AG09309 (cell line): ENCODE measurements around the gene TLR5.

ENCODE experiments used
- DNase-seq: peaks from one replicate; pipeline ENCODE4 v3.0.0-alpha.2; 2010; ENCODE audit warnings: low read depth
- H3K4me3 ChIP-seq: 2 replicates; pipeline ENCODE4 v1.5.1; 2011; ENCODE audit warnings: mild to moderate bottlenecking, low read depth, low read length, moderate library complexity; ENCODE audit not compliant: control insufficient read depth
- TF ChIP-seq, protein P1 (sequence below): IDR thresholded peaks from 2 replicates; pipeline ENCODE4 v1.5.1; 2011; ENCODE audit warnings: mild to moderate bottlenecking, low read depth, low read length, inconsistent platforms; ENCODE audit not compliant: insufficient read depth, control insufficient read depth; ENCODE audit errors: missing control alignments

The TLR5 gene

DNA sequence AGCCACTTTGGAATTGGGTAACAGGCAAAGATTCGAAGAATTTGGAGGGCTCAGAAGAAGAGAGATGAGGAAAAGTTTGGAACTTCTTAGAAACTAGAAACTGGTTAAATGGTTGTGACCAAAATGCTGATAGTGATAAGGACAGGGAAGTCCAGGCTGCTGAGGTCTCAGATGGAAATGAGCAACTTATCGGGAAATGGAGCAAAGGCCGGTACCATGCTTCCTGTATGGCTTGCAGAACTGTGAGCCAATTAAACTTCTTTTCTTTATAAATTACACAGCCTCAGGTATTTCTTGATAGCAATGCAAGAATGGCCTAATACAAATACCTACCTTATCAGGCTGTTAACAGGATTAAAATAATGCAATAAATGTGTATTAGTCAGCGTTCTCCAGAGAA lies 9.4 kb upstream of the TLR5 start:
- TF ChIP-seq, protein P1, sequence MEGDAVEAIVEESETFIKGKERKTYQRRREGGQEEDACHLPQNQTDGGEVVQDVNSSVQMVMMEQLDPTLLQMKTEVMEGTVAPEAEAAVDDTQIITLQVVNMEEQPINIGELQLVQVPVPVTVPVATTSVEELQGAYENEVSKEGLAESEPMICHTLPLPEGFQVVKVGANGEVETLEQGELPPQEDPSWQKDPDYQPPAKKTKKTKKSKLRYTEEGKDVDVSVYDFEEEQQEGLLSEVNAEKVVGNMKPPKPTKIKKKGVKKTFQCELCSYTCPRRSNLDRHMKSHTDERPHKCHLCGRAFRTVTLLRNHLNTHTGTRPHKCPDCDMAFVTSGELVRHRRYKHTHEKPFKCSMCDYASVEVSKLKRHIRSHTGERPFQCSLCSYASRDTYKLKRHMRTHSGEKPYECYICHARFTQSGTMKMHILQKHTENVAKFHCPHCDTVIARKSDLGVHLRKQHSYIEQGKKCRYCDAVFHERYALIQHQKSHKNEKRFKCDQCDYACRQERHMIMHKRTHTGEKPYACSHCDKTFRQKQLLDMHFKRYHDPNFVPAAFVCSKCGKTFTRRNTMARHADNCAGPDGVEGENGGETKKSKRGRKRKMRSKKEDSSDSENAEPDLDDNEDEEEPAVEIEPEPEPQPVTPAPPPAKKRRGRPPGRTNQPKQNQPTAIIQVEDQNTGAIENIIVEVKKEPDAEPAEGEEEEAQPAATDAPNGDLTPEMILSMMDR, result no peak

DNA sequence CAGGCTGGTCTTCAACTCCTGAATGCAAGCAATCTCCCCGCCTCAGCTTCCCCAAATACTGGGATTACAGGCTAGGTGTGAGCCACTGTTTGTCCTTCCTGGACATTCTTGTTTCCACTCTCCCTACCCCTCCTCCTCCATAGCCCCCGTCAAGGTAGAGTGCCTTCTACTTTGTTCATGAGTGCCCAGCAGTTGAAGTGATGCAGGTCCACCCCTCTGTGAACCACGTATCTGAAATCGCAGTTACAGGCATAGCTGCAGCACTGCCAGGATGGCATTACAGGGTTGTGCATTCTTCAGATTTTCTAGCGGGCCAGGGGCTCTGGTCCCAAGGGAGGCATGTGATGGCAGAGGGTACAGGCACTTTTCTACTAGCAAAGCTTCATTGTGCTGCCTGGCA lies 7.4 kb upstream of the TLR5 start:
- DNase-seq, result no peak
- H3K4me3 ChIP-seq, result no peak overlapping the region
- TF ChIP-seq, protein P1, result no peak

More for the DNA sequence above, 9.4 kb upstream of the TLR5 start:
- no peak overlapping the region for H3K4me3 ChIP-seq
- no peak for DNase-seq

DNA sequence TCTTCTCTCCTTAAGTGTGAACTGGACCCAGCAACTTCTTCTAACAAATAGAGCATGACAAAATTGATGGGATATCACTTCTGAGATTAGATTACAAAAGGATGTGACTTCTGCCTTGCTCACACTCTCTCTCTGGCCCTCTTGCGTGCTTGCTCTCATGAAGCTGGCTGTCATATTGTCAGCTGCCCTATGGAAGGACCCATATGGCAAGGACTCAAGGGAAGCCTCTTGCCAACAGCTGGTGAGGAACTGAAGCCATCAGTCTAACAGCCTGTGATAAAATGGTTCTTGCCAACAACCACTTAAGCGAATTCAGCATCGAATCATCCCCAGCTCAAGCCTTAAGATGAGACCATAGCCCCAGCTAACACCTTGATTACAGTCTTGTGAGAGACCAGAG lies 4.8 kb upstream of the TLR5 start:
- H3K4me3 ChIP-seq, result no peak overlapping the region
- no peak for DNase-seq
- TF ChIP-seq, protein P1, result no peak

DNA sequence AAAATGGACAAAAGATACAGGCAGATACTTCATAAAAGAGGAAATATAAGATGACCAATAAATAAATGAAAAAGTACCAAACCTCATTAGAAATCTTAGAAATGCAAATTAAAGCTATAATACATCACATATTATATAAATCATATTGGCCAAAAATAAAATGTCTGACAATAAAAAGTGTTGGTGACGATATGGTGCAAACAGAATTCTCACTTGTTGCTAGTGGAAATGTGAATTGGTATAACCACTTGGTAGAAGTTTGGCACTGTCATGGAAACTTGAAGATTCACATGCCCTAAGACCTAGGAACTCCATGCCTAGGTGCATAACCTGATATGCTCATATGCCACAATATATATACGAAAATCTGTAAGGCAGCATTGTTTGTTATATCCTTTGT lies 4.4 kb upstream of the TLR5 start:
- TF ChIP-seq, protein P1, result no peak
- DNase-seq, result no peak
- H3K4me3 ChIP-seq, result no peak overlapping the region

DNA sequence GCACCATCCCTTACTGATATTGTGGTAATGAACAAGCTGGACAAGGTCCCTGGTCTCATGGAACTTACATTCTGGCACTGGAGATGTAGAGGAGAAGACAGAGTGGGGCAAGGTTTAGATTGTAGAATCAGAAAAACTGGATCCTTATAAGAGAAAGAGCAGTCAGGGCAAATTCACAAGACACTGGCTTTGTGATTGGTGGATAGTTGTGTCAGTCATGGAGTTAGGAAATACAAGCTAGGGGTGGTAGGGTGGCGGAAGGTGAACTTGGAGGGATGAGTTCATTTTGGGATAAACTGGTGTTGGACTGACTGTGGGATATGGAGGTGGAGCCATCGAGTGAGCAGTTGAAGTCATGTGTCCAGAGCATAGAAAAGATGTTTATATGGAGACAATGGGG lies 3.7 kb upstream of the TLR5 start:
- TF ChIP-seq, protein P1, result no peak
- DNase-seq, result no peak
- H3K4me3 ChIP-seq, result no peak overlapping the region

DNA sequence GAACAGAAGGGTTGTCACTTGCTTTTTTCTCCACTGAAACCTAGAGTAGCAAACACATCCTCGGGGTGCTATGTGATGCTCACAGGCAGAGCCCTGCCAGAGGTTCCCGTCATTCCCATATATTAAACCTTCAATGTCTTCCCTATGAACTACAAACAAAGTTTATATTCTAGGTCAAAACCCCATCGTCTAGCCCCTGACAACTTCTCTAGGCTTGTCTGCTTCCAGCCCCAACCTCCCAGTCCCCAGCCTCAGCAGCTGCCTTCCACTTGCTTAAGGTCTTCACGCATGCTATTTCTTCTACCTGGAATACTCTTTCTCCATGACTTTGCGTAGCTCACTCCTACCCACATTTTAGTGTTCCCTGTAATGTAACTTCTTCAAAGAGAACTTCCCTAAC lies 1.9 kb upstream of the TLR5 start:
- H3K4me3 ChIP-seq, result no peak overlapping the region
- DNase-seq, result no peak
- TF ChIP-seq, protein P1, result no peak

DNA sequence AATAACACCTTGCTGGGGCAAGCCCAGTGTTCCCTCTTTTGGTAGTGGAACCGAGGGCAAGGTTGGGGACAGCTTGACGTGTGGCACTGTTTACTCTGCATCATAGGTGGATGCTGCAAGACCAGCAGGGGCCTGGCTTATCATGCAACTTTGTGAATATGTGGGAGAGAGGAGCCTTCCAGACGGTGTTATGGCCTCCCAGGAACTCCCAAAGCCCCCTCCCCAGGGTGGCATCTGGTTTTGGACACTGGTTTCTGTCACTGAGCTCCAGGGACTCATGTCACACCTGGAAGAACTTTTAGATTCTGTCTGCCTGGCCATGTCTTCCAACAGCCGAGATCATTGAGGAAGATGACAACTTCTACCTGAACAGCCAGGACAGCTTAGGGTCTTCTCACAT lies 1.4 kb upstream of the TLR5 start:
- no peak for DNase-seq
- no peak overlapping the region for H3K4me3 ChIP-seq
- TF ChIP-seq, protein P1, result no peak
